ENCODE measurements around the gene MLH1. TPM values are rescaled to one million over a fixed set of nuclear protein-coding genes. Genes with fewer than 3 reads are reported as not detected.

Gene MLH1
- total and polyA plus RNA-seq, 2 donors from 2014 or later = 22.9 to 29.2 TPM

DNA sequence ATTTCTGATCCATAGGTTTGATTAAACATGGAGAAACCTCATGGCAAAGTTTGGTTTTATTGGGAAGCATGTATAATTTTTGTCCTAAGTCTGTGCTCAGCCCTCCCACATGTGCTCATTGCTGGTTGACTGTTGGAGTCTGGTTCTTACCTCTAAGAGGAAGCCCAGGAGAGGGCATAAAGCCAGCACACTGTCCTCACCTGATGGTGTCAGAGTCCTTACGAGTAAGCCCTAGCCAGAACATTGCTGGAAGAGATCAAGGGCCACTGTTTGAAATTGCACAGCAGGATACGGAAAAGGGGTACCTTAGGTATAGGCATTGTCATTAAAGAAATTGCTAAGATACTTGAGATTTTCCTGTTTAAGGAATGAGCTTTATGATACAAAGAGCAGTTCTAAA, 21.3 kb downstream of the MLH1 start:
- Histone ChIP-seq H3K9me3 (ENCODE audit: control insufficient read depth in 2 of 3, insufficient read depth in 1 of 3, low read length in 3 of 3) (no peaks in the 10 kb centered on the region), H3K4me1 (ENCODE audit: control insufficient read depth in 2 of 3, insufficient read depth in 2 of 3, low read depth in 1 of 3, low read length in 3 of 3) (no peaks in the 10 kb centered on the region), H3K9ac (ENCODE audit: low read length in 3 of 3) (no peak overlapping the region), H3K27me3 (ENCODE audit: control insufficient read depth, insufficient read depth, low read length) (no peaks in the 10 kb centered on the region), H3K27ac (ENCODE audit: low read depth in 2 of 2, low read length in 2 of 2) (no peak overlapping the region), H3K36me3 (ENCODE audit: control insufficient read depth in 2 of 3, insufficient read depth in 3 of 3, low read length in 3 of 3) (peaks cover 0 to 31% (median 23%) of the 10 kb centered on the region in 3 donors), H3K4me3 (ENCODE audit: low read length in 3 of 3) (no peak overlapping the region)
- TF ChIP-seq, protein P1, sequence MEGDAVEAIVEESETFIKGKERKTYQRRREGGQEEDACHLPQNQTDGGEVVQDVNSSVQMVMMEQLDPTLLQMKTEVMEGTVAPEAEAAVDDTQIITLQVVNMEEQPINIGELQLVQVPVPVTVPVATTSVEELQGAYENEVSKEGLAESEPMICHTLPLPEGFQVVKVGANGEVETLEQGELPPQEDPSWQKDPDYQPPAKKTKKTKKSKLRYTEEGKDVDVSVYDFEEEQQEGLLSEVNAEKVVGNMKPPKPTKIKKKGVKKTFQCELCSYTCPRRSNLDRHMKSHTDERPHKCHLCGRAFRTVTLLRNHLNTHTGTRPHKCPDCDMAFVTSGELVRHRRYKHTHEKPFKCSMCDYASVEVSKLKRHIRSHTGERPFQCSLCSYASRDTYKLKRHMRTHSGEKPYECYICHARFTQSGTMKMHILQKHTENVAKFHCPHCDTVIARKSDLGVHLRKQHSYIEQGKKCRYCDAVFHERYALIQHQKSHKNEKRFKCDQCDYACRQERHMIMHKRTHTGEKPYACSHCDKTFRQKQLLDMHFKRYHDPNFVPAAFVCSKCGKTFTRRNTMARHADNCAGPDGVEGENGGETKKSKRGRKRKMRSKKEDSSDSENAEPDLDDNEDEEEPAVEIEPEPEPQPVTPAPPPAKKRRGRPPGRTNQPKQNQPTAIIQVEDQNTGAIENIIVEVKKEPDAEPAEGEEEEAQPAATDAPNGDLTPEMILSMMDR (IDR thresholded peaks at IDR 0.05; ENCODE audit: borderline replicate concordance, extremely low read depth, insufficient read depth) = no peak
- intact Hi-C loops (cut with DNase I) = no loop called here
- DNase-seq = no peak
- no peak for FAIRE-seq

DNA sequence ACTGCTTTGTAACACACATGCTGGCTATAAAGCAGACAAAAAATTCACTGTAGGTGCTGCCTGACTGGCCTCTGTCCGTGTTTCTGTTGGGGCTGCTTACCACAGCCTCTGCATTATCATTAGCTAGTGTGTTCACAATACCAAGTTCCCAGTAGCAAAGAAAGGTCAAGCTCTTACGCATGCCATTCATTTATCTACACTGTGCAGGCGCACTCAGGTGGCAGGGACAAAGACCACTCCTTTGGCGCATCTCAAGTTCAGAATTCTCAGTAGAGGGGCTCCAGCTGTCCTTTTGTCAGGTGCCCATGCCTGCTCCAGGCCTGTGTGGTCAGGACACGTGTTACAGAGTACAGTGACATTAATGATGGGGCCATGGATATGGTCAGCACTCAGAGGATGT, 22.3 kb downstream of the MLH1 start:
- Histone ChIP-seq H3K27me3 (ENCODE audit: control insufficient read depth, insufficient read depth, low read length) (no peaks in the 10 kb centered on the region), H3K36me3 (ENCODE audit: control insufficient read depth in 2 of 3, insufficient read depth in 3 of 3, low read length in 3 of 3) (peaks cover 0 to 39% (median 29%) of the 10 kb centered on the region in 3 donors), H3K9me3 (ENCODE audit: control insufficient read depth in 2 of 3, insufficient read depth in 1 of 3, low read length in 3 of 3) (no peaks in the 10 kb centered on the region), H3K27ac (ENCODE audit: low read depth in 2 of 2, low read length in 2 of 2) (no peak overlapping the region), H3K4me3 (ENCODE audit: low read length in 3 of 3) (no peak overlapping the region), H3K4me1 (ENCODE audit: control insufficient read depth in 2 of 3, insufficient read depth in 2 of 3, low read depth in 1 of 3, low read length in 3 of 3) (no peaks in the 10 kb centered on the region), H3K9ac (ENCODE audit: low read length in 3 of 3) (no peak overlapping the region)
- TF ChIP-seq, protein P1 (IDR thresholded peaks at IDR 0.05; ENCODE audit: borderline replicate concordance, extremely low read depth, insufficient read depth) = no peak
- DNase-seq (no peak), FAIRE-seq (no peak)
- intact Hi-C loops (cut with DNase I) = no loop called here

DNA sequence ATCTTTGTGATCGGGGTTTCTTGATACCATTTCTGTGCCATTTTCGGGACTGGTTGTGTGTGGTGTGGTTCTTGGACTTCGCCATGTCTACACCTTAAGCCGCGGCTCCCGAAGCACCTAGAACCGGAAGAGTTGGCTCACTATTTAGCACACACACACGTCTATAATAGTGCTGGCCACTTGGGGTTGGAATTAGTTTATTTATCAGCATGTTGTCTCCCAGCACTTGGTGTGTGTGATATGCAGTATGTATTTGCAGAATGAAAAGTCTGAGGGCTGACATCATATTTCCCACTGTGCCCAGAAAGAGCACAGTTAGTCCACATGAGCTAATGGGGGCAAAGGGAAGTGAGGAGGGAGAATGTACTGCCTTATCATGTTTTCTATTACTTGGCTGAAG, 23.6 kb downstream of the MLH1 start:
- Histone ChIP-seq H3K4me1 (ENCODE audit: control insufficient read depth in 2 of 3, insufficient read depth in 2 of 3, low read depth in 1 of 3, low read length in 3 of 3) (no peaks in the 10 kb centered on the region), H3K9ac (ENCODE audit: low read length in 3 of 3) (no peak overlapping the region), H3K36me3 (ENCODE audit: control insufficient read depth in 2 of 3, insufficient read depth in 3 of 3, low read length in 3 of 3) (peaks cover 0 to 50% (median 36%) of the 10 kb centered on the region in 3 donors), H3K27me3 (ENCODE audit: control insufficient read depth, insufficient read depth, low read length) (no peaks in the 10 kb centered on the region), H3K9me3 (ENCODE audit: control insufficient read depth in 2 of 3, insufficient read depth in 1 of 3, low read length in 3 of 3) (no peaks in the 10 kb centered on the region), H3K4me3 (ENCODE audit: low read length in 3 of 3) (no peak overlapping the region), H3K27ac (ENCODE audit: low read depth in 2 of 2, low read length in 2 of 2) (no peak overlapping the region)
- FAIRE-seq (no peak), DNase-seq (no peak)
- TF ChIP-seq, protein P1 (IDR thresholded peaks at IDR 0.05; ENCODE audit: borderline replicate concordance, extremely low read depth, insufficient read depth) = no peak
- intact Hi-C loops (cut with DNase I) = no loop called here

DNA sequence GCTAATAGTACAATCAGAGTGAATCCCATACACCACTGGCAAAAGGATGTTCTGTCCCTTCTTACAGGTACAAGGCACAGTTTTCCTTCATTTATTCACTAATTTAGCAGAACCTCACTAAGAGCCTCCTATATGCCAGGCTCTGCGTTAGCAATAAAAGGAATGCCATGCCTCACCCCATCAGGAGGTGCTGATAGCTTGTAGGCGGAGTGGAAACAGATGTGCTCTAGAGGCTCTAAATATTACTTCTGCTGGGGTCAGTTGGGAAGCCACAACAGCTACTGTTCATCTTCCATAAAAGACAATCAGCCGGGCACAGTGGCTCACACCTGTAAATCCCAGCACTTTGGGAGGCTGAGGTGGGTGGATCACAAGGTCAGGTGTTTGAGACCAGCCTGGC, 24.4 kb downstream of the MLH1 start:
- intact Hi-C loops (cut with DNase I) = no loop called here

More for the DNA sequence above, 24.4 kb downstream of the MLH1 start:
- Histone ChIP-seq H3K9ac (ENCODE audit: low read length in 3 of 3) (no peak overlapping the region), H3K27ac (ENCODE audit: low read depth in 2 of 2, low read length in 2 of 2) (no peak overlapping the region), H3K9me3 (ENCODE audit: control insufficient read depth in 2 of 3, insufficient read depth in 1 of 3, low read length in 3 of 3) (no peaks in the 10 kb centered on the region), H3K4me3 (ENCODE audit: low read length in 3 of 3) (no peak overlapping the region), H3K4me1 (ENCODE audit: control insufficient read depth in 2 of 3, insufficient read depth in 2 of 3, low read depth in 1 of 3, low read length in 3 of 3) (no peaks in the 10 kb centered on the region), H3K36me3 (ENCODE audit: control insufficient read depth in 2 of 3, insufficient read depth in 3 of 3, low read length in 3 of 3) (peaks cover 0 to 50% (median 33%) of the 10 kb centered on the region in 3 donors), H3K27me3 (ENCODE audit: control insufficient read depth, insufficient read depth, low read length) (no peaks in the 10 kb centered on the region)
- DNase-seq (no peak), FAIRE-seq (no peak)
- TF ChIP-seq, protein P1 (IDR thresholded peaks at IDR 0.05; ENCODE audit: borderline replicate concordance, extremely low read depth, insufficient read depth) = no peak

Measured in kidney (tissue), 14 donors.